IMR-90 (cell line): ENCODE data around the gene MAML2. TPM values are rescaled to one million over a fixed set of nuclear protein-coding genes. Genes with fewer than 3 reads are reported as not detected.

Experiments
- ATAC-seq: fragments of 200-7000 bp; cut with Tn5 transposase; 2 replicates; pipeline ENCODE4 v1.9.1; 2020; ENCODE audit warnings: low read depth, mild to moderate bottlenecking, moderate library complexity
- BruUV-seq: library from RNA; stranded (reverse); fragments of 400-500 nt; replicated peaks from 2 replicates; lab custom pipeline; 2021; lab: Mats Ljungman, UMichigan
- CTCF ChIA-PET: fragments of 300-600 bp; formaldehyde crosslinking; extraction: SDS; loops from one replicate; lab custom pipeline; 2021; ENCODE audit warnings: antibody characterized with exemption; lab: Yijun Ruan, JAX
- POLR2A ChIA-PET: fragments of 300-600 bp; sonication (Branson Sonifier 250); formaldehyde crosslinking; loops from one replicate; lab custom pipeline; 2022; ENCODE audit warnings: antibody characterized with exemption; ENCODE audit not compliant: unreplicated experiment; lab: Charles Lee
- DNase-seq: peaks from one replicate; pipeline ENCODE4 v3.0.0; 2013
- H2AFZ ChIP-seq: replicated peaks from 2 replicates; pipeline ENCODE3; 2013; ENCODE audit warnings: low read length, mild to moderate bottlenecking; ENCODE audit not compliant: poor library complexity
- H2AK5ac ChIP-seq: 2 replicates; pipeline ENCODE4 v1.6.1; 2013; ENCODE audit warnings: low read depth, low read length, inconsistent platforms
- H2AK9ac ChIP-seq: replicated peaks from 2 replicates; pipeline ENCODE3; 2013; ENCODE audit warnings: mild to moderate bottlenecking, low read depth, low read length, moderate library complexity; ENCODE audit not compliant: poor library complexity
- H2BK120ac ChIP-seq: 2 replicates; pipeline ENCODE4 v1.6.1; 2013; ENCODE audit warnings: low read depth, low read length, inconsistent platforms
- H2BK15ac ChIP-seq: 3 replicates; pipeline ENCODE4 v1.6.1; 2013; ENCODE audit warnings: low read depth, low read length, inconsistent platforms
- H2BK20ac ChIP-seq: 2 replicates; pipeline ENCODE4 v1.6.1; 2013; ENCODE audit warnings: low read depth, mild to moderate bottlenecking, inconsistent platforms, low read length, moderate library complexity
- H2BK5ac ChIP-seq: 2 replicates; pipeline ENCODE4 v1.6.1; 2013; ENCODE audit warnings: mild to moderate bottlenecking, low read depth, low read length, inconsistent platforms; ENCODE audit not compliant: poor library complexity, severe bottlenecking
- H3K14ac ChIP-seq: replicated peaks from 2 replicates; pipeline ENCODE4 v1.6.1; 2013; ENCODE audit warnings: low read depth, low read length, inconsistent platforms
- H3K18ac ChIP-seq: 2 replicates; pipeline ENCODE4 v1.6.1; 2013; ENCODE audit warnings: low read depth, low read length, control low read depth
- H3K23ac ChIP-seq: 2 replicates; pipeline ENCODE4 v1.6.1; 2013; ENCODE audit warnings: low read depth, low read length, inconsistent platforms
- H3K27ac ChIP-seq: 2 replicates; pipeline ENCODE4 v1.5.1; 2013; ENCODE audit warnings: mild to moderate bottlenecking, control low read depth, low read length; ENCODE audit not compliant: insufficient read depth
- H3K27me3 ChIP-seq: 2 replicates; pipeline ENCODE4 v1.6.1; 2013; ENCODE audit warnings: low read length; ENCODE audit not compliant: control insufficient read depth, insufficient read depth
- H3K36me3 ChIP-seq: 2 replicates; pipeline ENCODE4 v1.6.1; 2013; ENCODE audit warnings: low read length, mixed read lengths; ENCODE audit not compliant: control insufficient read depth, insufficient read depth
- H3K4ac ChIP-seq: 2 replicates; pipeline ENCODE4 v1.6.1; 2013; ENCODE audit warnings: low read depth, low read length, inconsistent platforms
- H3K4me1 ChIP-seq: 2 replicates; pipeline ENCODE4 v1.6.1; 2013; ENCODE audit warnings: low read length, mixed read lengths; ENCODE audit not compliant: control insufficient read depth, insufficient read depth
- H3K4me2 ChIP-seq: 2 replicates; pipeline ENCODE4 v1.6.1; 2013; ENCODE audit warnings: low read depth, mild to moderate bottlenecking, control low read depth, low read length, moderate library complexity
- H3K4me3 ChIP-seq: 2 replicates; pipeline ENCODE4 v1.5.1; 2013; ENCODE audit warnings: low read depth, mild to moderate bottlenecking, control low read depth, low read length, moderate library complexity; ENCODE audit not compliant: insufficient read depth
- H3K56ac ChIP-seq: 2 replicates; pipeline ENCODE4 v1.6.1; 2013; ENCODE audit warnings: low read length, inconsistent platforms; ENCODE audit not compliant: insufficient read depth; ENCODE audit errors: extremely low read depth
- H3K79me1 ChIP-seq, 2 experiments: 2 replicates each; pipeline ENCODE4 v1.6.1; 2013; ENCODE audit warnings: low read length in 2 of 2, inconsistent platforms in 1 of 2, low read depth in 1 of 2
- H3K9ac ChIP-seq: 2 replicates; pipeline ENCODE4 v1.6.1; 2013; ENCODE audit warnings: low read depth, low read length, control low read depth
- H3K9me1 ChIP-seq: 2 replicates; pipeline ENCODE4 v1.6.1; 2013; ENCODE audit warnings: low read length, inconsistent platforms; ENCODE audit not compliant: insufficient read depth
- H3K9me3 ChIP-seq: 2 replicates; pipeline ENCODE4 v1.6.1; 2013; ENCODE audit warnings: low read length; ENCODE audit not compliant: control insufficient read depth, insufficient read depth
- H4K20me1 ChIP-seq: 2 replicates; pipeline ENCODE4 v1.6.1; 2013; ENCODE audit warnings: low read length, inconsistent platforms; ENCODE audit not compliant: insufficient read depth
- H4K5ac ChIP-seq: 2 replicates; pipeline ENCODE4 v1.6.1; 2013; ENCODE audit warnings: mild to moderate bottlenecking, low read depth, low read length, control low read depth
- H4K8ac ChIP-seq, 2 experiments: 2 replicates each; pipeline ENCODE4 v1.6.1; 2013; ENCODE audit warnings: low read depth in 2 of 2, low read length in 2 of 2, control low read depth in 1 of 2, inconsistent platforms in 1 of 2
- H4K91ac ChIP-seq: 2 replicates; pipeline ENCODE4 v1.6.1; 2013; ENCODE audit warnings: low read depth, low read length, inconsistent platforms; ENCODE audit not compliant: insufficient read depth
- CTCF ChIP-seq: conservative IDR thresholded peaks from 2 replicates; pipeline ENCODE4 v1.5.1; 2012; ENCODE audit warnings: mild to moderate bottlenecking, low read depth, low read length, improper control_type of control experiment
- FOS ChIP-seq: fragments of 150-350 bp; IDR thresholded peaks from 2 replicates; pipeline ENCODE4 v1.6.1; 2016; ENCODE audit warnings: low read depth, low read length
- MXI1 ChIP-seq: IDR thresholded peaks from 2 replicates; pipeline ENCODE4 v1.6.1; 2012; ENCODE audit warnings: low read depth, mild to moderate bottlenecking, low read length, moderate library complexity, borderline replicate concordance
- POLR2A ChIP-seq: IDR thresholded peaks from 2 replicates; pipeline ENCODE4 v1.6.1; 2012; ENCODE audit warnings: mild to moderate bottlenecking, low read depth, low read length
- RAD21 ChIP-seq: IDR thresholded peaks from 2 replicates; pipeline ENCODE4 v1.6.1; 2012; ENCODE audit warnings: low read length, improper control_type of control experiment
- SMC3 ChIP-seq: fragments of 150-350 bp; IDR thresholded peaks from 2 replicates; pipeline ENCODE4 v1.6.1; 2016; ENCODE audit warnings: low read depth, mild to moderate bottlenecking, antibody characterized with exemption, low read length, moderate library complexity
- USF2 ChIP-seq: fragments of 150-350 bp; IDR thresholded peaks from 2 replicates; pipeline ENCODE4 v1.6.1; 2017; ENCODE audit warnings: mild to moderate bottlenecking, antibody characterized with exemption, low read length, low read depth
- WGBS, 2 experiments: methylation state at CpG; one replicate each; pipeline versions ENCODE4 v1.1.5 to v1.1.7; 2013; ENCODE audit warnings: missing lambda C conversion rate in 2 of 2; ENCODE audit not compliant: insufficient read length in 1 of 2; ENCODE audit errors: extremely low coverage in 2 of 2; 5-methylcytosine and 5-hydroxymethylcytosine counted together
- dilution Hi-C: fragments of 300-500 bp; cut with HindIII; formaldehyde crosslinking; loops from one replicate; pipeline ENCODE4 v1.14.3; 2018; ENCODE audit warnings: low sequenced_read_pairs; ENCODE audit not compliant: unreplicated experiment
- in situ Hi-C: fragments of 300-500 bp; cut with MboI; formaldehyde crosslinking; loops from 3 replicates; pipeline ENCODE4 v1.14.3; 2019; ENCODE audit warnings: low sequenced_read_pairs, inconsistent platforms, mixed read lengths
- intact Hi-C: fragments of 100-400 bp; cut with micrococcal nuclease; formaldehyde crosslinking; loops from 2 replicates; pipeline ENCODE4 v1.10.0; 2022
- polyA plus RNA-seq, 3 experiments: library from polyadenylated mRNA; depleted of rRNA; stranded (reverse); fragments of >200 nt; gene quantifications; 2 replicates each; pipeline ENCODE4 v1.2.3, GENCODE V29; 2012; ENCODE audit warnings: low replicate concordance in 1 of 3
- total RNA-seq: library from RNA; depleted of rRNA; stranded (reverse); fragments of >200 nt; gene quantifications from 2 replicates; pipeline ENCODE4 v1.2.3, GENCODE V29; 2012

MAML2 gene
- total and polyA plus RNA-seq, 2 of the 4 experiments (the other 2 are of a cell fraction) = 15.0 to 19.5 TPM

- H3K9me3 ChIP-seq = no peaks in the 10 kb centered on the region
- no TSS peak for BruUV-seq
- H2BK120ac ChIP-seq = peak overlapping the region; percentile 36
- no peak for TF ChIP-seq FOS
- TF ChIP-seq MXI1 = no peak
- TF ChIP-seq SMC3 = peak; percentile 75
- no peak for TF ChIP-seq POLR2A
- TF ChIP-seq CTCF = peak; percentile 63
- TF ChIP-seq RAD21 = peak; percentile 64
- TF ChIP-seq USF2 = no peak
- peak overlapping the region; percentile 18; the same call in 1 of the 2 replicates for H3K23ac ChIP-seq
- H4K5ac ChIP-seq = peak overlapping the region; percentile 15; the same call in 1 of the 2 replicates
- H2AK5ac ChIP-seq = no peak overlapping the region
- H4K20me1 ChIP-seq = no peaks in the 10 kb centered on the region
- dilution Hi-C loops = no loop called here
- 0 out of 2 replicates have a peak overlapping the region, but pooled peaks have one; percentile 37 for H3K27ac ChIP-seq
- ChIA-PET POLR2A (no interaction called here), CTCF (interaction anchor here (0.6 to 3.6 kb wide), 17 partner anchors 9 to 339 kb away, joined by 3 to 27 read pairs (median 3); partner anchors contain the start of gene MAML2)
- H2AK9ac ChIP-seq = no peak overlapping the region
- peak overlapping the region; percentile 44 for H3K4ac ChIP-seq
- H2BK5ac ChIP-seq = peak overlapping the region; percentile 8
- H3K9me1 ChIP-seq = peaks cover 16% of the 10 kb centered on the region
- no peak overlapping the region for H3K4me3 ChIP-seq
- ATAC-seq (no peak), DNase-seq (peak; percentile 64)
- H3K27me3 ChIP-seq = no peaks in the 10 kb centered on the region
- peak overlapping the region; percentile 57 for H4K91ac ChIP-seq
- peak overlapping the region; percentile 36; the same call in 1 of the 2 replicates for H3K14ac ChIP-seq
- intact Hi-C loops = loop anchor here (1.0 to 10.0 kb wide), 7 partner anchors 100 to 333 kb away; partner anchors contain the start of genes MAML2 and MTMR2
- H3K9ac ChIP-seq = 0 out of 2 replicates have a peak overlapping the region, but pooled peaks have one; percentile 14
- H4K8ac ChIP-seq = peak overlapping the region in 1 of 2 experiments; percentile 39; a peak in 2 of 4 replicates
- H2BK15ac ChIP-seq = 0 out of 3 replicates have a peak overlapping the region, but pooled peaks have one; percentile 37
- in situ Hi-C loops = loop anchor here (5.0 kb wide), 1 partner anchor 287 kb away; the partner anchor contains the start of gene MAML2
- H3K79me1 ChIP-seq = peaks cover 12 to 70% of the 10 kb centered on the region in 2 experiments; a peak in 3 of 4 replicates
- H2BK20ac ChIP-seq = peak overlapping the region; percentile 53
- no CpG with 5 or more reads among the region's 2 CpGs for WGBS, 2 experiments
- peak overlapping the region; percentile 60 for H3K18ac ChIP-seq
- H3K36me3 ChIP-seq = no peaks in the 10 kb centered on the region
- no peak overlapping the region; the same call in 1 of the 2 replicates for H3K56ac ChIP-seq
- no peak overlapping the region for H2AFZ ChIP-seq
- H3K4me1 ChIP-seq = peaks cover 33% of the 10 kb centered on the region
- peak overlapping the region; percentile 22; the same call in 1 of the 2 replicates for H3K4me2 ChIP-seq
Observed at GRCh38 chr11:96054870-96055705, 287.9 kb downstream of the MAML2 start.
